ENCODE data around the gene CTCF.

GRCh38 chr16:67654403-67654911, 92.1 kb downstream of the CTCF start:
- no peak for TF ChIP-seq CTCF (conservative IDR thresholded peaks at IDR 0.05)
- TF ChIP-seq ZFX (IDR thresholded peaks at IDR 0.05) = no peak

Measured in C4-2B (cell line).